ENCODE results near the gene TK1.

GRCh38 chr17:78144147-78144719, 42.6 kb downstream of the TK1 start:
- TF ChIP-seq NFRKB (IDR thresholded peaks at IDR 0.05) (no peak), FOXM1 (IDR thresholded peaks at IDR 0.05; ENCODE audit: borderline replicate concordance) (no peak), TARDBP (IDR thresholded peaks at IDR 0.05) (no peak), PKNOX1 (IDR thresholded peaks at IDR 0.05) (no peak), ARNT (IDR thresholded peaks at IDR 0.05) (no peak), SUZ12 (IDR thresholded peaks at IDR 0.05) (no peak), CTBP1 (IDR thresholded peaks at IDR 0.05; ENCODE audit: borderline replicate concordance) (no peak), HDGF (IDR thresholded peaks at IDR 0.05; ENCODE audit: borderline replicate concordance) (no peak), ELF4 (IDR thresholded peaks at IDR 0.05) (no peak), LEF1 (IDR thresholded peaks at IDR 0.05; ENCODE audit: borderline replicate concordance) (no peak), SP1 (IDR thresholded peaks at IDR 0.05) (no peak)
